GM12874 (cell line): ENCODE results near the gene MS4A18.

Experiments
- TF ChIP-seq, protein P1 (sequence below): IDR thresholded peaks from 2 replicates; pipeline ENCODE4 v1.5.1; 2011; ENCODE audit warnings: low read depth, mild to moderate bottlenecking, control low read depth, low read length, moderate library complexity; ENCODE audit not compliant: insufficient read depth

MS4A18 gene

DNA sequence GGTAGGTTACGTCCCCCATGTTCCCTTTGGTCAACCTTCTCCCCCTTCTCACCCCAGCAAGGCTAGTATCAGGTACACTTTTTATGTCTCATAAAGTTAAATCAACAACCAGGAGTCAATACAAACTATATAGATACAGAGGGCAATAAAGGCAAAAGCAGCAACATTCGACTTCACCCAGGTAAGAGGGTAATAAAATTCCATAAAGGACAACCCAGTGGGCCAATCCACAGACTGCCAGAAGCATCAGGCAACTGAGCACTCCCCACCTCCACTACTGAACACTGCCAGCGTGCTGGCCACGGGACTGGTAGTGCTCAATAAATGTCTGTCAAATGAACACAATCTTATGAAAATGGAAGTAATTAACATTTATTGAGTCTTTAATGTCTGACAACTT is 5.1 kb upstream of the MS4A18 start:
- TF ChIP-seq, protein P1, sequence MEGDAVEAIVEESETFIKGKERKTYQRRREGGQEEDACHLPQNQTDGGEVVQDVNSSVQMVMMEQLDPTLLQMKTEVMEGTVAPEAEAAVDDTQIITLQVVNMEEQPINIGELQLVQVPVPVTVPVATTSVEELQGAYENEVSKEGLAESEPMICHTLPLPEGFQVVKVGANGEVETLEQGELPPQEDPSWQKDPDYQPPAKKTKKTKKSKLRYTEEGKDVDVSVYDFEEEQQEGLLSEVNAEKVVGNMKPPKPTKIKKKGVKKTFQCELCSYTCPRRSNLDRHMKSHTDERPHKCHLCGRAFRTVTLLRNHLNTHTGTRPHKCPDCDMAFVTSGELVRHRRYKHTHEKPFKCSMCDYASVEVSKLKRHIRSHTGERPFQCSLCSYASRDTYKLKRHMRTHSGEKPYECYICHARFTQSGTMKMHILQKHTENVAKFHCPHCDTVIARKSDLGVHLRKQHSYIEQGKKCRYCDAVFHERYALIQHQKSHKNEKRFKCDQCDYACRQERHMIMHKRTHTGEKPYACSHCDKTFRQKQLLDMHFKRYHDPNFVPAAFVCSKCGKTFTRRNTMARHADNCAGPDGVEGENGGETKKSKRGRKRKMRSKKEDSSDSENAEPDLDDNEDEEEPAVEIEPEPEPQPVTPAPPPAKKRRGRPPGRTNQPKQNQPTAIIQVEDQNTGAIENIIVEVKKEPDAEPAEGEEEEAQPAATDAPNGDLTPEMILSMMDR, result no peak

DNA sequence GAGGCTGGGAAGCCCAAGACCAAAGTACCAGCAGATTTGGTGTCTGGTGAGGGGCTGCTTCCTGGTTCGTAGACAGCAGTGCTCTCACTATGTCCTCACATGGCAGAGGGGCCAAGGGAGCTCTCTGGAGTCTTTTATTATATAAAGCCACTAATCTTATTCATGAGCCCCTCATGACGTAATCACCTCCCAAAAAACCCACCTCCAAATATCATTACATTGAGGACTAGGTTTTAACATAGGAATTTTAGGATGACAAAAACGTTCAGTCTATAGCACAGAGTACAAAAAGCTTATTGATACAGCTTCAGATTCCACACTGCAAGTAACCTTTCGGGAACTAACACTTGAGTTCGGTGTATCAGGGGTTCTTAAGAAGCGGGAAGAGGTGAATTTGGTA is 4.1 kb upstream of the MS4A18 start:
- TF ChIP-seq, protein P1, result no peak

DNA sequence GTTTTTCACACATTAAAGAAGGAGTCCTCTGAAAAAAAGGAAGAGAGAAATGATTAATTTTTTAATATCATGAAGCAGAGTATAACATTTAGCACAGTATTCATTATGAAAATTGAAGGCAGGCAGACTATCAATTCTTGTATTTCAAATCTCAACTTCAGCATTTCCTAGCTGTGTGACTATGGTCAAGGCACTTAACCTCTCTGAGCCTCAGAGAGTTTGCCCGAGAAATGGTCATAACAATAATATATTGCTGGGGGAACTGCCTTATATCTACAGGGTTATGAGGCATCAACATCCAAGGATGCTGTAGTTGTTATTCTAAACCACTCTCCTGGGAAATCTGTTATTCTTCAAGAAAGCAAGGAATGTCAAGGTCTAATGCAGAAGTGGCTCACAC is 1.1 kb downstream of the MS4A18 start:
- TF ChIP-seq, protein P1, result no peak

DNA sequence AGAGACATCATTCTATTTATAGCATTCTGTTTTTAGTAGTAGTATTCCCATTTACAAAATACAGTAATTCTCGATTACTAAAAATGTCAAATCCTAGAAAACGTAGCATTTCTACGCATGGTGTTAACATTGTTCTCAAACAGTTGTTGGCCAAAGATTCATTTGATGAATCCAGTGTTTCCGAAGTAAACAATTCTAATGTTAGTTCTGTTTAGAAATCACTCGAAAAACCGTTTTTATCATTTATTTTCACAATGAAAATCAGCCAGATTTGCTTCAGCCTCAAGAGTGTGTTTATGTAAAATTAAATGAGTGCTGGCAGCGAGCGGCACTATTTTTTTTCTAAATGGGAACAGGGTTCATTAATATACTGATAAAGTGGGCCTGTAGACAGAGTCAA is 7.1 kb downstream of the MS4A18 start:
- TF ChIP-seq, protein P1, result no peak

DNA sequence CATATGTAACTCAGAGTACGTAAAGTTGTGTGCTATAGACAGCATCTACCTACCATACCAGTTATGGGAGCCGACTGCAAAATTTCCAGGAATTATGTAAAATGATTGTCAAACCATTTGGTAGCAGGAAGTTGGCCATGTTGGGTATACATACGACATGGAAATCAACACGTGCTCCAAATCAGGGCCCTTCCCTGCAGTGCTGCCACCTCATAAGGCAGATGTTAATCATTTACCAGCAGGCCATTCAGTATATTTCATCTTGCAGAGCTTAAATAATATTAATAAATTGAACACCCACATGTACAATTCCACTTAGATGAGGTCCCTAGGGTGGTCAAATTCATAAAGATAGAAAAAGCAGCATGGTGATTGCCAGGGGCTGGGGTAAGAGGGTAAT is 9.8 kb downstream of the MS4A18 start:
- TF ChIP-seq, protein P1, result no peak

DNA sequence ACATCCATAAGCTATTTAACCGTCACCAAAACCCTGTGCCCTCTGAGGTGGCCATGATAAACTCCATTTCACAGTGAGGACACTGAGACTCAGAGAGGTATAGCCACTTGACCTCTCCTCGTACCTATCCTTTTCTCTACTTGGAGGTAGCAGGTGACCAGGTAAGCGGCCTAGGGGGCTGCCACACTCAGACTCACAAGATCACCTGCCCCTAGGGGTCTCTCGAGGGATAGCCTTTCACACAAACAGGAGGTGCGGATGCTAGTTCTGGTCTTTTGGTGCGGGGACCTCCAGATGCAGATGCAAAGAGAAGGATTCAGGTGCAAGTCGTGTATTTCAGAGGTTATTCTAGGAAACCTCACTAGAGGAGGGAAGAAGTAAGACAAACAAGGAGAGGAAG is 14.6 kb downstream of the MS4A18 start:
- TF ChIP-seq, protein P1, result peak; percentile 21; the same call in 1 of the 2 replicates

DNA sequence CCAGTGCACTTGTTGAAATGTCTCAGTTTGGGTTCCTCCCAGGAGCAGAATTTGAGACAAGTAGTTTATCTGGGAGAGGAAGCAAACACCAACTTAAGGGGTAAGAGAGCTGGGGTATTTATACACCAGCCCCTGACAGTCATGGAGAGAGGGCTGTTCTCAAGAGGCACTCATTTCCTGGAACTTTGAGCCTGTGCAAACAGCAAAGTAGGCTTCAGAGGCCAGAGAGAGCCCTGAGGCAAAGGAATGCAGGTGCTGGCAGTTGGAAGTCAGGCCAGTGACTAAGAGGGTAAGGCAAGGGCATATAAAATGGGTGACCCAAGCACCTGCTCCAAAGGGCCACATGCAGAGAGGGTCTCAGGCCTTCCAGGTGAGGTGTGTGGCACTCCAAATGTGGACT is 16.1 kb downstream of the MS4A18 start:
- TF ChIP-seq, protein P1, result no peak

DNA sequence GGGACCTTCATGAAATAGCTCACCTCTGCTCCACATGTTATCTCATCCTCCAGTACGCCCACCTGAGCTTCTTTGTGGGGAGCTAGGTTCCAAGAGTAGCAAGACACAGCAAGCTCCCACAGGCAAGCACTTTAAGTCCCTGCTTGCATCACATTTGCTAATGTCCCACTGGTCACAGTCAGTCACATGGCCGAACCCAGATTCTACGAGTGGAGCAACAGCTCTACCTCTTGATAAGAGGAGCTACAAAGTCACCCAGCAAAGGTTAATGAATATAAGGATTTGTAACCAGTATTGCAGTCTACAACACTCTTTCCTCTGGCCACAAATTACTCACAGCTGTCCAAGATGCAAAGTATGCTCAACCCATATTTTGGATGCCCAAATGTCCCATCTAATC is 16.9 kb downstream of the MS4A18 start:
- TF ChIP-seq, protein P1, result no peak
